Breast epithelium (tissue), 4 donors: ENCODE data around the gene IL1R2. TPM values are rescaled to one million over a fixed set of nuclear protein-coding genes. Genes with fewer than 3 reads are reported as not detected.

Experiments used
- DNase-seq, 2 donors: peaks; one replicate each; pipeline ENCODE4 v3.0.0-alpha.2; 2019; ENCODE audit warnings: low spot score in 2 of 2
- H3K27ac ChIP-seq, 2 donors: fragments of 200-600 bp; sonication (generic) in 1 of 2; one replicate each; pipeline ENCODE4 v1.5.1; 2016 to 2019; ENCODE audit warnings: mild to moderate bottlenecking in 1 of 2
- H3K27me3 ChIP-seq, 2 donors: fragments of 200-600 bp; sonication (generic) in 1 of 2; one replicate each; pipeline versions ENCODE4 v1.5.1 to v1.6.0; 2017 to 2019; ENCODE audit warnings: control low read depth in 1 of 2, mild to moderate bottlenecking in 1 of 2
- H3K36me3 ChIP-seq: fragments of 200-600 bp; one replicate; pipeline ENCODE4 v1.5.1; 2019
- H3K4me1 ChIP-seq, 2 donors: fragments of 200-600 bp; sonication (generic); one replicate each; pipeline ENCODE4 v1.5.1; 2016 to 2019; ENCODE audit warnings: control low read depth in 1 of 2
- H3K4me3 ChIP-seq, 3 donors: fragments of 200-600 bp; sonication (generic); 1 replicate in 2 of 3; 2 replicates in 1 of 3; pipeline ENCODE4 v1.5.1; 2016 to 2019; ENCODE audit warnings: mild to moderate bottlenecking in 3 of 3, moderate library complexity in 2 of 3
- H3K9me3 ChIP-seq, 2 donors: fragments of 200-600 bp; sonication (generic) in 1 of 2; one replicate each; pipeline ENCODE4 v1.5.1; 2016 to 2019; ENCODE audit warnings: control low read depth in 1 of 2
- POLR2A ChIP-seq: fragments of 450-650 bp; IDR thresholded peaks from one replicate; pipeline ENCODE4 v1.6.1; 2016; ENCODE audit warnings: antibody characterized with exemption, mild to moderate bottlenecking, moderate library complexity
- POLR2AphosphoS5 ChIP-seq, 3 donors: sonication (generic); formaldehyde crosslinking; IDR thresholded peaks; one replicate each; pipeline ENCODE4 v1.6.1; 2017; ENCODE audit warnings: antibody characterized with exemption in 3 of 3
- intact Hi-C: fragments of 100-400 bp; cut with DNase I; formaldehyde crosslinking; loops from one replicate; pipeline ENCODE4 v1.15.1; 2023; ENCODE audit warnings: low total_unique reads
- total RNA-seq, 3 donors: library from RNA; depleted of rRNA; stranded (reverse); fragments of >200 nt; gene quantifications; one replicate each; pipeline ENCODE4 v1.1.0, GENCODE V29; 2016
- TF ChIP-seq, protein P1 (sequence below), 3 donors: fragments of 450-650 bp; IDR thresholded peaks; one replicate each; pipeline ENCODE4 v1.5.1; 2016 to 2017; ENCODE audit warnings: antibody characterized with exemption in 3 of 3, mild to moderate bottlenecking in 3 of 3, moderate library complexity in 3 of 3

The IL1R2 gene
- total RNA-seq, 3 donors from 2014 or later = 8.2 to 9.8 (median 8.2) TPM

DNA sequence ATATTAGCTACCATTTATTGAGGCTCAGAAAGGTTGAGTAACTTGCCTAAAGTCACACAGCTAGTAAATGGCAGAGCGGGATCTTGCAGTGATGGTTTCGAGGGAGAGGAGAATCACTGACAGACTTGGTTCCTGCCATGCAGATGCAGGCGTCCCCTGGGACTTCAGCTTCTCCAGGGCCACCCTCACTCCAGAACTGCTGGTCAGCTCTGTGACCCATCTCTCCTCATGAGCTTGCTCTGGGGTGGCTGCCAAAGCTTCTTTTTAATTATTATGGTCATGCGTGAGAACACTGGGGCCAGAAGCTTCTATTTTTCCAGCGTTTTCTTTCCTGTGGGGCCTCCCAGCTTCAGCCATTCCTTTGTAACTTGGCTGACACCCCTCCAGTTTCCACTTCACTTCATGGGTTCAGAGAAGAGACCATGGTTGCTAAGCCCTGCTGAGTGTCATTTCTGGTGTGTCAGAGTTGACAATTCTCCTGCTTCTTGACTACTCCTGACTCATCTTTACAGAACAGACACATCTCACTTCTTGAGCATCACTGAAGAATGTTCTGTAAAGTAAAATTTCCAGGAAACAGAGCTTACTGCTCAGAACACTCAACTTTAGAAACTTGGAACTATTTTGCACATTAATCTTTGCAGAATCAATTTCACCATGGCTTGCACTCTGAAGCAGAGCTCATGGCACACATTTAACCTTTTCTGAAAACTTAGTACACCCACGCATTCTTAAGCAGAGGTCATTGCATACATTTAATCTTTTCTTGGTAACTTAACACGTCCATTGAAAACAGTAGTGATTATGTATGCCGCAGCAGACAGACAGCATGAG is 70.4 kb downstream of the IL1R2 start:
- peak overlapping the region; percentile 91 to 97 for H3K27ac ChIP-seq
- TF ChIP-seq, protein P1, sequence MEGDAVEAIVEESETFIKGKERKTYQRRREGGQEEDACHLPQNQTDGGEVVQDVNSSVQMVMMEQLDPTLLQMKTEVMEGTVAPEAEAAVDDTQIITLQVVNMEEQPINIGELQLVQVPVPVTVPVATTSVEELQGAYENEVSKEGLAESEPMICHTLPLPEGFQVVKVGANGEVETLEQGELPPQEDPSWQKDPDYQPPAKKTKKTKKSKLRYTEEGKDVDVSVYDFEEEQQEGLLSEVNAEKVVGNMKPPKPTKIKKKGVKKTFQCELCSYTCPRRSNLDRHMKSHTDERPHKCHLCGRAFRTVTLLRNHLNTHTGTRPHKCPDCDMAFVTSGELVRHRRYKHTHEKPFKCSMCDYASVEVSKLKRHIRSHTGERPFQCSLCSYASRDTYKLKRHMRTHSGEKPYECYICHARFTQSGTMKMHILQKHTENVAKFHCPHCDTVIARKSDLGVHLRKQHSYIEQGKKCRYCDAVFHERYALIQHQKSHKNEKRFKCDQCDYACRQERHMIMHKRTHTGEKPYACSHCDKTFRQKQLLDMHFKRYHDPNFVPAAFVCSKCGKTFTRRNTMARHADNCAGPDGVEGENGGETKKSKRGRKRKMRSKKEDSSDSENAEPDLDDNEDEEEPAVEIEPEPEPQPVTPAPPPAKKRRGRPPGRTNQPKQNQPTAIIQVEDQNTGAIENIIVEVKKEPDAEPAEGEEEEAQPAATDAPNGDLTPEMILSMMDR (IDR thresholded peaks at IDR 0.05) = no peak
- peak in 1 of 3 donors; percentile 69 for TF ChIP-seq POLR2AphosphoS5 (IDR thresholded peaks at IDR 0.05)
- no peaks in the 10 kb centered on the region for H3K27me3 ChIP-seq
- no peaks in the 10 kb centered on the region for H3K9me3 ChIP-seq
- no peak for DNase-seq
- peaks cover 7 to 15% of the 10 kb centered on the region in 2 donors for H3K4me1 ChIP-seq
- no peak overlapping the region for H3K4me3 ChIP-seq
- H3K36me3 ChIP-seq = no peaks in the 10 kb centered on the region
- intact Hi-C loops = loop anchor here (10.0 kb wide), 1 partner anchor 83 kb away; the partner anchor contains the start of gene IL1R1

DNA sequence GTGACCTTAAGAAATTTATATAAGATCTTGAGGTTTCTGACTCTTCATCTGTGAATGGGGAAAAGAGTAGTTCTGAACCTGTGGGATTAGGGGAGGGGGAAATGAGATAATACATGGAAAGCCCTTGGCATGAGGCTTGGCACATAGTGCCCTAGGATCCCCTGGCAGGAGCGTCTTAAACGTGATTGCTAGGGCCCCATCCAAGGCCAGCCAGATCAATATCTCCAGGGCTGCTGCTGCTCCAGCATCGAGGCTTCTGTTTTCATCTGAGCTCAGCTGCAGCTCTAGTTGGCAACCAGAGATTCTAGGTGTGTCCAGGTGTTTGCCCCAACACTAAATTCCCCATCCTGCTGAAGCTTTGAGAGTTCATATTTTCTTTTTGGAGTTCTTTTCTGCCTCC is 71.0 kb downstream of the IL1R2 start:
- TF ChIP-seq POLR2A (no peak), POLR2AphosphoS5 (IDR thresholded peaks at IDR 0.05) (no peak)
- TF ChIP-seq, protein P1 (IDR thresholded peaks at IDR 0.05) = no peak
- H3K27me3 ChIP-seq = no peaks in the 10 kb centered on the region
- no peaks in the 10 kb centered on the region for H3K9me3 ChIP-seq
- no peaks in the 10 kb centered on the region for H3K36me3 ChIP-seq
- H3K4me1 ChIP-seq = peaks cover 7 to 15% of the 10 kb centered on the region in 2 donors
- no peak overlapping the region for H3K4me3 ChIP-seq
- DNase-seq = no peak
- intact Hi-C loops = loop anchor here (10.0 kb wide), 1 partner anchor 82 kb away; the partner anchor contains the start of gene IL1R1
- H3K27ac ChIP-seq = peak overlapping the region; percentile 91 to 97

DNA sequence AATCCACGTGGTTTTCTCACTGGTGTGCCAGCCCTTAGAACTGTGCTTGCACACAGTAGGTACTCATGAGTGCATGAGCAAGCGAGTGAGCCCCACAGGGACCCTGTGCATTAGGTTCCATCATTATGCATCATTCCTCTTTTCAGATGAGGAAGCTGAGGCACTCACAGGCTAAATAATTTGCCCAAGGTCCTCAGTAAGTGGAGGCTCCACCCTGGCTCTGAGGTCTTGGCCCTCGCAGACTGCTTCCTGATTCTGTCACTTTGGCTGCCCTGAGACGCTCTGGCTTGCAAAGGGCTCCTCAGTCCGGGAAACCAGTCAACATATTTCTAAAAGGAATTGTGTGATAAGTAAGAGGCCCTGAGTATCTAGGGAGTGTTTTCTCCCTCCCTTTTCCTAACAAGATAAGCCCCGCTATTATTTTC is 71.7 kb downstream of the IL1R2 start:
- peaks cover 7 to 15% of the 10 kb centered on the region in 2 donors for H3K4me1 ChIP-seq
- no peaks in the 10 kb centered on the region for H3K9me3 ChIP-seq
- H3K27ac ChIP-seq = peak overlapping the region; percentile 91 to 97
- peak in 1 of 3 donors; percentile 52 for TF ChIP-seq POLR2AphosphoS5 (IDR thresholded peaks at IDR 0.05)
- TF ChIP-seq POLR2A = no peak
- no peaks in the 10 kb centered on the region for H3K36me3 ChIP-seq
- H3K4me3 ChIP-seq = no peak overlapping the region
- DNase-seq = no peak
- intact Hi-C loops = loop anchor here (10.0 kb wide), 1 partner anchor 81 kb away; the partner anchor contains the start of gene IL1R1
- no peaks in the 10 kb centered on the region for H3K27me3 ChIP-seq

DNA sequence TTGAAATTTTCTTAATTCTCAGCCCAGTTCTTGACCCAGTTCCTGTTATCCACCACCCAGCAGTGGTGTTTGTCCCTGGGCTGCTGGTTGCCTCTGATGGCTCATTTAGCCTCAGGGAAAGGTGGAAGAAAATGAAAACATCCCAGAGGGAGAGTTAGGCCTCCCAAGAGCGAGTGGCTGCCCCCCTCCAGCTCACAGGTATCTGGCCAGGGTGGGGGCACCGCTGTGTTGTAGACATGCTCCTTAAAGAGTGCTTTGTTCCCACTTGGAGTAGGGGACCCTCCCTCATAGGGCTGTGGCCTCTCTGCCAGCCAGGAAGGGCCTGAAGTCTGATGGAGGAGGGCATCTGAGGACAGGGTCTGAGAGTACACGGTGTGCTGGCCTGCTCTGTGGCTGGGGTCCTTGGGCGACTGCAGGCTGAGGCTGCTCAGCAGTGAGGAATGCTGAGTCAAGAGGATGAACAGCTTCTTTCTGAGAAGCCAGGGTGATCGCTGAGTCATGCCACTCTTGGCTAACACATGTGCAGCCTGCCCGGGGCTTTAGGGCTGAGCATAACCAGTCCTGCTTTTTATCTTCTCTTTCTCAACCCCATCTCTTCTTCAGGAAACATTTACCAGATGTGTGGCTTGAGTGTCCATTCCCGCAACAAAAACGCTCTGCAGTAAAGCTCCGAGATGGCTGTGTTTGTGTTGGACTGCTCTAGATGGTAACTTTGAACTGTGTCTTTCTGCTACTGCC is 72.3 kb downstream of the IL1R2 start:
- peak; percentile 82 for DNase-seq
- Histone ChIP-seq H3K4me1 (peaks cover 7 to 15% of the 10 kb centered on the region in 2 donors), H3K9me3 (no peaks in the 10 kb centered on the region), H3K36me3 (no peaks in the 10 kb centered on the region), H3K4me3 (peak overlapping the region in 1 of 3 donors; percentile 27), H3K27ac (peak overlapping the region; percentile 91 to 97), H3K27me3 (no peaks in the 10 kb centered on the region)
- intact Hi-C loops = loop anchor here (10.0 kb wide), 1 partner anchor 81 kb away; the partner anchor contains the start of gene IL1R1
- TF ChIP-seq POLR2AphosphoS5 (IDR thresholded peaks at IDR 0.05) = peak; percentile 77 to 98 (median 97)
- TF ChIP-seq, protein P1 (IDR thresholded peaks at IDR 0.05) = no peak
